Measurements from ENCODE around the gene PLD5.

The PLD5 gene

DNA sequence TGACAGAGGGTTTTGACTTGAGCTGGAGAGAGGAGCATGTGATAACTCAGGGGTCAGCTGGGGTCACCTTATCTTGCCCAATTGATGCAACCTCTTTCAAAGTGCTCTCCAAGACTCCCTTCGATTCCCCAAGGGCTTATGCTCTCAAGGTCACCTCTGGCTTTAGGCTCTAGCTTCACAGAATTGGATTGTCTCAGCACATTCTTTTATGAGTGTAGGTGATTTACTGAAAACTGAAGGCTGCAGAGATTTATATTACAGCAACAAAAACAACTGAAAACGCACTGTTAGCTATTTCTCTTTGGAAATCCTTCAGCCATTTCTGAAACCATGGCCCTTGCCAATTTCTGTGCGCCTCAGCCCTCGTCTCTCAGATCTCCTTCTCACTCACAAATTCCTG, 491.1 kb downstream of the PLD5 start:
- FAIRE-seq, result no peak

All from islet of Langerhans (tissue), 1 donor.